Fibroblast of lung (primary cell): ENCODE data around the gene PRMT3. TPM values are rescaled to one million over a fixed set of nuclear protein-coding genes. Genes with fewer than 3 reads are reported as not detected.

Experiments
- DNase-seq, 2 donors: peaks; one replicate each; pipeline versions ENCODE4 v3.0.0 to v3.0.0-alpha.2; 2010; ENCODE audit warnings: low read depth in 2 of 2
- H2AFZ ChIP-seq: 2 replicates; pipeline ENCODE4 v1.5.1; 2012; ENCODE audit warnings: low read length, control low read depth, inconsistent platforms
- H3K27ac ChIP-seq: 2 replicates; pipeline ENCODE4 v1.5.1; 2011; ENCODE audit warnings: low read length, control low read depth; ENCODE audit not compliant: insufficient read depth
- H3K27me3 ChIP-seq: 2 replicates; pipeline ENCODE4 v1.5.1; 2011; ENCODE audit warnings: mild to moderate bottlenecking, low read length; ENCODE audit not compliant: control insufficient read depth, insufficient read depth
- H3K36me3 ChIP-seq: 2 replicates; pipeline ENCODE4 v1.5.1; 2011; ENCODE audit warnings: low read length; ENCODE audit not compliant: control insufficient read depth, insufficient read depth
- H3K4me1 ChIP-seq: 2 replicates; pipeline ENCODE4 v1.5.1; 2011; ENCODE audit warnings: low read length; ENCODE audit not compliant: control insufficient read depth, insufficient read depth; ENCODE audit errors: extremely low read depth
- H3K4me2 ChIP-seq: 2 replicates; pipeline ENCODE4 v1.5.1; 2011; ENCODE audit warnings: low read length, control low read depth; ENCODE audit not compliant: insufficient read depth; ENCODE audit errors: extremely low read depth
- H3K4me3 ChIP-seq, 4 experiments: fragments of 200-600 bp in 1 of 4; sonication (generic) in 1 of 4; replicated peaks in 1 of 4; 2 replicates each; pipeline ENCODE4 v1.5.1; 2011 to 2016; ENCODE audit warnings: low read length in 4 of 4, low read depth in 3 of 4, mild to moderate bottlenecking in 3 of 4, control low read depth in 2 of 4, inconsistent platforms in 1 of 4, mixed read lengths in 1 of 4; ENCODE audit not compliant: insufficient read depth in 1 of 4; ENCODE audit errors: control extremely low read depth in 1 of 4
- H3K79me2 ChIP-seq: 2 replicates; pipeline ENCODE4 v1.5.1; 2012; ENCODE audit warnings: mild to moderate bottlenecking, low read length, inconsistent platforms; ENCODE audit not compliant: control insufficient read depth, insufficient read depth
- H3K9ac ChIP-seq: 2 replicates; pipeline ENCODE4 v1.5.1; 2011; ENCODE audit warnings: mild to moderate bottlenecking, low read length, control low read depth; ENCODE audit not compliant: insufficient read depth
- H3K9me3 ChIP-seq: 2 replicates; pipeline ENCODE4 v1.5.1; 2012; ENCODE audit warnings: low read depth, low read length; ENCODE audit not compliant: control insufficient read depth, insufficient read depth
- H4K20me1 ChIP-seq: 2 replicates; pipeline ENCODE4 v1.5.1; 2011; ENCODE audit warnings: low read length; ENCODE audit not compliant: control insufficient read depth, insufficient read depth; ENCODE audit errors: extremely low read depth
- EZH2 ChIP-seq: IDR thresholded peaks from 2 replicates; pipeline ENCODE4 v1.5.1; 2012; ENCODE audit warnings: low read length, control low read depth, mild to moderate bottlenecking; ENCODE audit errors: missing control alignments
- polyA minus RNA-seq: library from RNA; depleted of rRNA, polyadenylated mRNA; stranded (reverse); fragments of >200 nt; gene quantifications from 2 replicates; pipeline ENCODE4 v1.2.3, GENCODE V29; 2011; ENCODE audit warnings: low replicate concordance
- polyA plus RNA-seq, 2 donors: library from polyadenylated mRNA; depleted of rRNA in 1 of 2; stranded (reverse) in 1 of 2; unstranded in 1 of 2; fragments of >200 nt; gene quantifications; 2 replicates each; pipeline ENCODE4 v1.2.1, GENCODE V29; 2011 to 2012; ENCODE audit warnings: missing spikeins in 1 of 2
- total RNA-seq: library from RNA; depleted of rRNA; stranded (reverse); fragments of >200 nt; gene quantifications from 2 replicates; pipeline ENCODE4 v1.2.1, GENCODE V29; 2014
- TF ChIP-seq, protein P1 (sequence below), 2 donors: IDR thresholded peaks in 1 of 2; conservative IDR thresholded peaks in 1 of 2; 1 replicate in 1 of 2; 2 replicates in 1 of 2; pipeline ENCODE4 v1.5.1; 2011 to 2012; ENCODE audit warnings: low read length in 2 of 2, control low read depth in 1 of 2, inconsistent platforms in 1 of 2, low read depth in 1 of 2, mild to moderate bottlenecking in 1 of 2

The PRMT3 gene
- 12.8 and 13.0 TPM in 2 replicates for total RNA-seq
- polyA plus RNA-seq, result 14.2 and 15.7 TPM in 2 replicates
- polyA plus RNA-seq (2012), result 8.4 and 11.4 TPM in 2 replicates
- polyA minus RNA-seq, result 0.12 and 0.41 TPM in 2 replicates

DNA sequence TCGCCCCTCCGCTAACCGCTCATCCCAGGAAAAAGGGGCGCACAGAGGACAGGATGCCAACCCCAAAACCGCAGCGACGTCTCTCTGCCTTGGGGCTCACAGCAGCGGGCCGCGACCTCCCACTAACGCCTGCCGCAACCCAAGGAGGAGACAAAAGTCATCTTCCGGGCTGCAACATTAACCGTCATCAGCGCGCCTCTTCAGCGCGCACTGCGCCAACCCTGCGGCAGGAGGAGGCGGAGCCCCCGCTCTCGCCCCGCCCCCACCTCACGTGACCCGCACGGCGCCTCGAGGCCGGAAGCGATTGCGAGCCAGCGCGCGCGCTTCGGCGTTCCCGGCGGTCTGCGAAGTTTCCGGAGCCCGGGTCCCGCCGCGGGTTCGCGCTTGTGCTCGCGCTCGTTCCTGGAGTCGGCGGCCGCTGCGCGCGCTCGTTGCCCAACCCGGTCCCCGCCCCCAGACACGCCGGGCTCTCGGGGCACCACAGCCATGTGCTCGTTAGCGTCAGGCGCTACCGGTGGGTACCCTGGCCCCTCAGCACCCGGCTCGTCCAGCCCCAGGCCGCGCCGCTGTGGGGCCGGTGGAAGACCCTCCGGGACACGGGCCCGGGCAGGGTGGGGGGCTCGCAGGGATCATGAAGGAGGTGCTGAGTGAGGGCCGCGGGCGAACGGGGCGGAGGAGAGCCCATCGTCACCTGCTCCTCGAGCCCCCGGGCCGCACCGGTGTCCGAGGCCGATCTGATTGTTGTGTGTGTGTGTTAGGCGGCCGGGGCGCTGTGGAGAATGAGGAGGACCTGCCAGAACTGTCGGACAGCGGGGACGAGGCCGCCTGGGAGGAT is at the start of gene PRMT3:
PRMT3 (plus strand) TSS at position 456 of the 835 bp plus-strand sequence; CDS start at position 487, 31 bp downstream.
- peak within 1 kb of the TSS; percentile 82 for H2AFZ ChIP-seq
- no peaks in the 10 kb centered on the region for H3K36me3 ChIP-seq
- peaks cover 5% of the 10 kb centered on the region for H3K79me2 ChIP-seq
- peak within 1 kb of the TSS; percentile 99 for H3K4me2 ChIP-seq
- peak within 1 kb of the TSS; percentile 93 for H3K27ac ChIP-seq
- no peaks in the 10 kb centered on the region for H3K27me3 ChIP-seq
- peak; percentile 93 to 95 for DNase-seq
- TF ChIP-seq, protein P1, sequence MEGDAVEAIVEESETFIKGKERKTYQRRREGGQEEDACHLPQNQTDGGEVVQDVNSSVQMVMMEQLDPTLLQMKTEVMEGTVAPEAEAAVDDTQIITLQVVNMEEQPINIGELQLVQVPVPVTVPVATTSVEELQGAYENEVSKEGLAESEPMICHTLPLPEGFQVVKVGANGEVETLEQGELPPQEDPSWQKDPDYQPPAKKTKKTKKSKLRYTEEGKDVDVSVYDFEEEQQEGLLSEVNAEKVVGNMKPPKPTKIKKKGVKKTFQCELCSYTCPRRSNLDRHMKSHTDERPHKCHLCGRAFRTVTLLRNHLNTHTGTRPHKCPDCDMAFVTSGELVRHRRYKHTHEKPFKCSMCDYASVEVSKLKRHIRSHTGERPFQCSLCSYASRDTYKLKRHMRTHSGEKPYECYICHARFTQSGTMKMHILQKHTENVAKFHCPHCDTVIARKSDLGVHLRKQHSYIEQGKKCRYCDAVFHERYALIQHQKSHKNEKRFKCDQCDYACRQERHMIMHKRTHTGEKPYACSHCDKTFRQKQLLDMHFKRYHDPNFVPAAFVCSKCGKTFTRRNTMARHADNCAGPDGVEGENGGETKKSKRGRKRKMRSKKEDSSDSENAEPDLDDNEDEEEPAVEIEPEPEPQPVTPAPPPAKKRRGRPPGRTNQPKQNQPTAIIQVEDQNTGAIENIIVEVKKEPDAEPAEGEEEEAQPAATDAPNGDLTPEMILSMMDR (conservative IDR thresholded peaks at IDR 0.05 in 1 of 2, IDR thresholded peaks at IDR 0.05 in 1 of 2; ENCODE audit: low read depth in 1 of 2, low read length in 2 of 2), result peak in 1 of 2 donors; percentile 99
- no peak for TF ChIP-seq EZH2
- no peaks in the 10 kb centered on the region for H3K4me1 ChIP-seq
- no peaks in the 10 kb centered on the region for H3K9me3 ChIP-seq
- peak within 1 kb of the TSS; percentile 94 for H3K9ac ChIP-seq
- H4K20me1 ChIP-seq, result no peaks in the 10 kb centered on the region
- peak within 1 kb of the TSS; percentile 70 to 94 (median 80) for H3K4me3 ChIP-seq

DNA sequence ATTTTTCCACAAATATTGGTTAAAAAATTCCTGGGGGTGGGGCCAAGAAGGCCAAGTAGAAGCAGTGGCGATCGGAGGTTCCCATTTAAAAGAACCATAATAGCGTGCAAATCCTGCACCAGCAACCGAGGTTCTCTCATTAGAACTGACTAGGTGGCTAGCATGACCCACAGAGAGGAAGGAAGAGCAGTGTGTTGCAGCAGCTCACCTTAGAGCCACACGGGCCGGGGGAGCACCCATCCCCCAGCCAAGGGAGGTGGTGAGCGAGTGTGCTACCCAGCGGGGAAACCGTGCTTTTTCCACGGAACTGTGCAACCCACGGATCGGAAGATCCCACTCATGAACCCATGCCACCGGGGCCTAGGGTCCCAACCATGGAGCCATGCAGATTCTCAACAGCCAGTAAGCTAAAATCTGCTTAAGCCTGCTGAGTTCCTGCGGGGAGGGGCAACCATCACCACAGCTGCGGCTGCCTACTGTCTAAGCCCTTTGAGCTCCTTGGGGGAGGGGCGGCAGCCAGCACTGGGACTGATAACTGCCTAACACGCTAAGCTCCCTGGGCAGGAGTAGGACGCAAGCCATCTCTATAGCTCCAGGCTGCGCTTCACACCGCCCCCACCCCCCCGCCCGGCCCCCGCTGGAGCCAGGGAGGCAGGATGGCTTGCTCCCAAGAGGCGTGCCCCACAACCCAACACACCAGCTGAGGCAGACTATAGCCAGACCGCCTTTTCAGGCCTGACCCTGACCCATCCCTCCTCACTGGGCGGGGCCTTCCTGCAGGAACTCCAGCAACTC is 45.0 kb upstream of the PRMT3 start:
- Histone ChIP-seq H3K9me3 (no peaks in the 10 kb centered on the region), H3K36me3 (no peaks in the 10 kb centered on the region), H3K4me2 (no peak overlapping the region), H3K9ac (no peak overlapping the region), H3K4me3 (no peak overlapping the region), H3K27ac (no peak overlapping the region), H2AFZ (no peak overlapping the region), H3K79me2 (no peaks in the 10 kb centered on the region), H4K20me1 (no peaks in the 10 kb centered on the region), H3K27me3 (peaks cover 20% of the 10 kb centered on the region), H3K4me1 (no peaks in the 10 kb centered on the region)
- TF ChIP-seq, protein P1 (conservative IDR thresholded peaks at IDR 0.05 in 1 of 2, IDR thresholded peaks at IDR 0.05 in 1 of 2; ENCODE audit: low read depth in 1 of 2, low read length in 2 of 2), result no peak
- TF ChIP-seq EZH2, result no peak
- no peak for DNase-seq

DNA sequence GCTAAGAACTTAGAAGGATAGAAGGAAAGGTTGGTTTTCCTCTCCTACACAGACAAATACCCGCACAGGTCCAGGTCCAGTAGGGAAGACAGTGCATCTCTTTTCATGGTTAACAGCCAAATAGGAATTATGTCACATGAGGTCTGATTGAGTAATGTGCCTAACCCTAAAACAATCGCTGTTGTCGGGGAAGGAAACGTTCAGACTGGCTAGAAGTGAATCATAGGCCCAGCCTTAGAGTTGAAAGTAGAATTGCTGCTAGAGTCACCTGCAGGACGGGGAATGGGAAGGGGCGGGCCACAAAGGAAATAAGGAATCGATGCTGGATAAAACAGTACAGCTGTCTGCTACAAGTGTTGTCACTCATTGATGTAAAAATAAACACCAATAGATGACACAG is 36.4 kb upstream of the PRMT3 start:
- no peaks in the 10 kb centered on the region for H3K27me3 ChIP-seq
- H3K4me1 ChIP-seq, result no peaks in the 10 kb centered on the region
- H3K4me3 ChIP-seq, result no peak overlapping the region
- no peak overlapping the region for H3K4me2 ChIP-seq
- no peak overlapping the region for H3K9ac ChIP-seq
- no peaks in the 10 kb centered on the region for H3K9me3 ChIP-seq
- no peak for DNase-seq
- H3K27ac ChIP-seq, result no peak overlapping the region
- H3K36me3 ChIP-seq, result no peaks in the 10 kb centered on the region
- TF ChIP-seq EZH2, result no peak
- H4K20me1 ChIP-seq, result no peaks in the 10 kb centered on the region
- H3K79me2 ChIP-seq, result no peaks in the 10 kb centered on the region
- H2AFZ ChIP-seq, result no peak overlapping the region
